ENCODE results near the gene CNOT3.

GRCh38 chr19:54186934-54187381 lies 49.4 kb downstream of the CNOT3 start:
- TF ChIP-seq EZH2 (IDR thresholded peaks at IDR 0.05) (no peak), ZNF274 (IDR thresholded peaks at IDR 0.05; ENCODE audit: low read depth, low read length) (no peak), CTCF (IDR thresholded peaks at IDR 0.05 in 2 of 3, conservative IDR thresholded peaks at IDR 0.05 in 1 of 3; ENCODE audit: borderline replicate concordance in 1 of 3, insufficient read depth in 1 of 3, low read depth in 2 of 3, low read length in 2 of 3) (no peak), REST (IDR thresholded peaks at IDR 0.05; ENCODE audit: low read depth) (no peak), POLR2A (IDR thresholded peaks at IDR 0.05; ENCODE audit: borderline replicate concordance, extremely low read depth, insufficient read depth, insufficient read length) (no peak), CEBPB (IDR thresholded peaks at IDR 0.05; ENCODE audit: low read depth) (no peak), SP1 (IDR thresholded peaks at IDR 0.05; ENCODE audit: low read depth) (no peak), JUND (IDR thresholded peaks at IDR 0.05) (no peak)
